GM18858 (cell line): ENCODE results near the gene KIAA0408.

Experiments used
- ATAC-seq: cut with Tn5 transposase; IDR thresholded peaks from one replicate; pipeline ENCODE4 v1.9.1; 2021; ENCODE audit not compliant: unreplicated experiment

The KIAA0408 gene

DNA sequence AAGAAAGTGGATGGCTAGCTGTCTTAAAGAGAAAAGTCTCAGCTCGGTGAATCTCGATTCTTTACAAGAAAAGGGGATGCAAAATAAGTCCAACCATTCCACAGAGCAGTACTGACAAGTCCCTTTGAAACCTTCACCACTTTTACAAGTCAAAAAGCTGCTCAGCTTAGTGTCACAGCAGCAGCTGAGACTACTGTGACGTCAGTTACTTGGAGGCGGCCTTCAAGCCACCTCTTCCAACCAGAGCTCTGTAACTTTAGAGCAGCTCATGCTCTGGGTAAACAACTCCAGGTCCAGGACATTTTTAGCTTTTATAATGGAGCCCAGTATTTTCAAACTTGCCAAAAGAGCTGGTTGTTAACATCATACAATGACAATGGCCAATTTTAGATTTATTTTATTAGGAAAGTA is at the start of gene KIAA0408:
TSS of gene KIAA0408 (minus strand) at position 159 of the 411 bp plus-strand sequence. CDS start 5,408 bp downstream, outside the sequence.
- ATAC-seq, result no peak

- no peak for ATAC-seq
Measured at GRCh38 chr6:127506894-127507293, 47.7 kb upstream of the KIAA0408 start.

DNA sequence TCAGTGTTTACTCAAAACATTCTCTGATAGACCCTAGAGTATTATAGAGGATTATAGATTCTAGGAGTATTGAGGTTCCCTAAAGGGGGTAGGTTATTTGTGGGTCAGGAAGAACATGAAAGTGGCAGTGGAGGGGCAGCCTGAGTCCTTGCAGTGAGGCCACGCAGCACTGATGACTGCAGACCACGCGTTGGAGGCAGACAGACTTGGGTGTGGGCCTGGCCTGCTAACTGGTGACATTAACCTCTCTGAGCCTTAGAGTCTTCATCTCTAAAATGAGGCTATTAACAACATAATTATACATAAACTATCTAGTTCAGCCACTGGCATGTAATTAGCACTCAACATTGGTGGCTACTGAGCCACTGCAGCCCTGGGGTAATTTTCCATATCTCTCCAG is 43.8 kb upstream of the KIAA0408 start:
- ATAC-seq, result no peak

GRCh38 chr6:127497410-127497809 is 38.2 kb upstream of the KIAA0408 start:
- ATAC-seq, result no peak

GRCh38 chr6:127496471-127496870 is 37.3 kb upstream of the KIAA0408 start:
- no peak for ATAC-seq

GRCh38 chr6:127494240-127494767 is 35.1 kb upstream of the KIAA0408 start:
- ATAC-seq, result no peak

GRCh38 chr6:127489248-127489647 is 30.1 kb upstream of the KIAA0408 start:
- ATAC-seq, result no peak

DNA sequence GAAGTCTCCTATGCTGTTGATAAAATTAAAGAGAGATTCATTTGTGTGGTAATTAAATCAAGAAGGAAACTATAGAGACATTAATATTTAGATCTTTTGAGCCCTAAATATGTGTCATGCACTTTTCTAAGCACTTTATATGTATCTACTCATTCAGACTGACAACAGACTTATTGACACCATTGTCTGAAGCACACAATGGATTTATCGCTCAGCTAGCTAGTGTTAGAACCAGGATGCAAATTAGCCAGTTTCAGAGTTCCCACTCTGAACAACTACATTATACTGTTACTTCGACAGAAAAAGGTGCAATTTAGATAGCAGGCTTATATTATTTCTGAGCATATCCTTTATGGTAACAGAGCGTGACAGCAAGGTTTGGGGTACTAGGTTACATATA is 27.7 kb upstream of the KIAA0408 start:
- ATAC-seq, result no peak

DNA sequence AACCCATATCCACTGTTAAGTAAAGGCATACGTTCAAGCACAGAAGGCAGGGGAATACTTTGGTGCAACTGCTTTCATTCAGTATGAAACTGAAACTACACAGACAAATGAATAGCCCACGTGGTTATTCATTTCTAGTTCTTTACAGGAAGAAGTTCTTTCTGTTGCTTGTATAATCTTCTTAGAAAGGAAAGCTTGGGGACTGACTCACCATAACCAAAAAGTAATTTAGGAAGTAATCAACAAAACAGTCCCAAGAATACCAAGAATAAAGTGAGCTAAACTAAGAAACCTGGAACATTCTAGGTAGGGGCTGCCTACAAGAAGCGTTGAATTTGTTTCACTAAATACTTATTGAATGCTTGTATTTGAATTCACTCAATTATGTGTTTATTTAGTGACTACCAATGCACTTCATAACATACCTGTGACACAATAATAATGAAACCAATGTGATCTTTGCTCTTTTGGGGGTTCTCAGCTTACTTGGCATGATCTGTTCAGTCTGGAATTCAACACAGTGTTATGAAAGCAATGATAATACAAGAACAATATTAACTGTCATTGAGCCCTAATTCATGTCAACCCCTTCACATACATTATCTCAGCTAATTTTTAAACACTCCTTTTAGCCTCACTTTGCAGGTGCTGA is 25.1 kb upstream of the KIAA0408 start:
- ATAC-seq, result peak; percentile 99

GRCh38 chr6:127483399-127484055 is 24.3 kb upstream of the KIAA0408 start:
- peak; percentile 11 for ATAC-seq

DNA sequence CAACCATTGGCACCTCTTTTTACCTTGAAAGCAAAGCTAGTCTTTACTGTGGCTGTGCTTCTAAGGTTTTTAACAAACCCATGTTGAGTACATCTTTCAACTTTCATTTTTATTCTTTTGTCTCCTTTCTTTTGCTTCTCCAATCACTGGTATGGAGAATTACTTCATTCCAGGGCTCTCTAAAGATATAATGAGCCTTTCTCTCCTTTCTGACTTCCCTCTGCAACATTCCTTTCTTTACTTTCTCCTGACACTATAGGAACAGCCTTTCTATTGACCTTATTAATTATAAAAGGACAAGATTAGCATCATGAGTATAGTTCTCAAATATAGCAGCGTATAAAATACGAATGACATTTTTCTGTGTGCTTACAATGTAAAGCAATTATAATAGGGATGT is 23.1 kb upstream of the KIAA0408 start:
- no peak for ATAC-seq

DNA sequence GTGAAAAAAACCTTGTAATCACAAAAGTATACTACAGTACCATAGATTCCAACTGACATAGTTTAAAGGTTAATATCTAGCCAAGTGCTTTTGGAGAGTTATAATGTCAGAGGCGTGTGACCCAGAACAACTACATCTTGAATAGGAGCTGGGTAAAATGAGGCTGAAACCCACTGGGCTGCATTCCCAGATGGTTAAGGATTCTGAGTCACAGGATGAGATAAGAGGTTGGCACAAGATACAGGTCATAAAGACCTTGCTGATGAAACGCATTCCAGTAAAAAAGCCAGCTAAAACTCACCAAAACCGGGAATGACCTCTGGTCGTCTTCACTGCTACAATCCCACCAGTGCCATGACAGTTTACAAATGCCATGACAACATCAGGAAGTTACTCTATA is 22.4 kb upstream of the KIAA0408 start:
- ATAC-seq, result no peak

DNA sequence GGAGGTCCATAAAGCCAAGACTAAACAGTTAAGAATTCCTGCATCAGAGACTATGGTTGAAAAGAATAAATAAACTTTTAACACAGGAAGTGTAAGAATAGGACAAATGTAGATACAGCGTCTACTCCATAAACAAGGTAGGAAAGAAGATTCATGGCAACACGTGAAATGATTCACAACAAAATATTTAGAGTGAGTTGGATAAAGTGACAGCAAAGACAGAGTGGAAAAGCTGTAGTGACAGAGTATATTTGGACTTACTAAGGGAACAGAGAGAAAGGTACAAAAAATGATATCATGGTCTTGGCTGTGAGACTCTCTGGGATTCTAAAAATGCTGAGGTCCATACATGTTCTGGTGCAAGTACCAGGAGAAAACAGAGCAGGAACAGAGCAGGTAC is 21.9 kb upstream of the KIAA0408 start:
- ATAC-seq, result no peak

DNA sequence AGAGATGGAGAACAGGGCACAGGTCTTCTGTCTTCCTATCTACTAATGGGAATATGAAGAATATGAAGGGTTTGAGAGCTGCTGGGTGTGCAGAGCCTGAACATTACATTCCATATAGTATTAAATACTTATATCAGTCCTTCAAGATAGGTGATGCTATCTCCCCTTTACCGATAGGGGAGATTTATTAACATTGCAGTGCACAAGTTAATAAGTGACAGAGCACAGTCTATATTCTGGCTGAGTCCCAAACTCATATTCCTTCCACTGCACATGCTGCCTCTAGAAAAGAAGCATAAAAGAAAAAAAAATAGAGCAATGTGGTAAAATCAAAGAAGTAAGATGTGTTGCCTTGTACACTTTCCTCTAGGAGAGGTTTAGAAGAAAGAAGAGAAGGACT is 18.5 kb upstream of the KIAA0408 start:
- ATAC-seq, result no peak

DNA sequence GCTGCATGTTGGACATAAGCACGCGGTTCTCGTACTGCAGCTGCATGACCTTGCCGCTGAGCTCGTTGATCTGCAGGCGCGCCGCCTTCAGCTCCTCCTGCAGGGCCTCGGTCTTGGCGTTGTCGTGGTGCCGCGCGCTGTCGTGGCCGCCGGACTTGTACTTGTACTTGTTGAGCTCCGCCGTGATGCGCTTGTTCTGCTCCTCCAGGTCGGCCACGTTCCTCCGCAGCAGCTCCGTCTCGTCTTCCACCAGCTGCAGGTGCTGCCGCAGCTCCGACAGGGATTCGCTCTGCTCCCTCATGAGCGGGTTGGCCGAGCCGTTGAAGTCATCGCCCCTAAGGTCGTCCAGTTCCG is 16.6 kb upstream of the KIAA0408 start:
- ATAC-seq, result no peak

DNA sequence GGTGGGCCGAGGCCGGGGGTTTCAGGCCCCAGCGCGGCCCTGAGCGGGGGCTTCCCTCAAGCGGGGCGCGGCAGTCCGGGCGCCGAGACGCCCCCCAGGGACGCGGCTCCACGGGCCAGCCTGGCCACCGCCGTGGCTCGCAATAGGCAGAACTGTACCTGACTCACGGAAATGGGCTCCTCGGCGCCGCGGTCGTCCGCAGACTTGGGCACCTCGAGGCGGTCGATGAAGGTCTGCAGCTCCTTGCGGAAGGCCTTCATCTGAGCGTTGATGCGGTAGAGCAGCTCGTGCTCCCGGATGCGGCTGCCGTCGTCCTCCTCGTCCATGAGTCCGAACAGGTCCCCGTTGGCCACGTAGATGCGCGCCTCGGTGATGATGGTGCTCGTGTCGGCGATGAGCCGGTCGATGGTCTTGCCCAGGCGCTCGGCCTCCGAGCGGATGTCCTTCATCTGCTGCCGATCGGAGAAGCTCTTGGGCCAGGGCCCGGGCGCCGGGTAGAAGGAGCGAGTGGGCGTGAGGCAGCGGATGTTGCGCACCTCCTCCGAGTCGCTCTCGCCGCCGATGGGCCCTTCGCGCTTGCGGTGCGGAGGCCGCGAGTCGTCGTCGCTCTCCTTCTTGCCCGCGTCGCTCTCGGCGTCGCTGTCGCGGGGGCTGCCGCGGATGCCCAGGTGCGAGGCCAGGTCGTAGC is 16.1 kb upstream of the KIAA0408 start:
- ATAC-seq, result no peak

DNA sequence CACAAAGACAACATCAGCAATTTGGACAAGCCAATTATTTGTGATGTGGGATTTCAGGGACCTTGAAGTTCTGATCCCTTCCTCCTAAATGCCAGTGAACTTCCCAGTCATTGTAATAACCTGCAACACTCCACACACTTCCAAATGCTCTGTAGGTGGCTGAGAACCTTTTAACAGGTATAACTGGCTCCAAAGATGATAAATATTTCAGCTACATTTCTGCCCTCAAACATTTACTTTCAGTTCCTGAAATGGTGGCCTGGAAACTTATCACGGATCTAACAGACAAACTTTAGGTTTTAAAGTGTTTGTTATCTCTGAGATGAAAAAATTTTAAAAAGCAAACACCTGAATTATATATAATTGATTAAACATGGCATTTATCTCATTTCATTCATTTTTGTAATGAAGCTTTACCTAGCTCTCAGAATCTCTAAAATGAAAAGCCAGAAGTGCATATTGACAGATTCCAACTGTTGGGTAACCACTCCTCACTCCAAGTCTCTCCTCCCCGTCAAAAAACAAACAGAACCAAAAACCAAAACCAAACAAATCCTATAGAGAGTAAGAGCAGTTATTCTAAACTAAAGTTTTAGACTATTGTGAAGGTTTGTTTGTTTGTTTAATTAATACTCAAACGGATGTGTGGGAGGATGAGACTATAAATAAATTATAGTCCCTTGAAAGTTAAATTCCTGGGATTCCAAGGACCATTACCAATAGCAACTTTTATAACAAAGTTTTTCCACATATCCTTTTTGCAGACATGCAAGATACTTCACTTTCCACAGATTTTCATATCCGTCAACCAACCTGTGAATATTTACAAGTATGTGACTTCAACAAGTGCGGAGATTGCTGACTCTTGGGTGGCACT is 12.4 kb upstream of the KIAA0408 start:
- ATAC-seq, result peak; percentile 62

DNA sequence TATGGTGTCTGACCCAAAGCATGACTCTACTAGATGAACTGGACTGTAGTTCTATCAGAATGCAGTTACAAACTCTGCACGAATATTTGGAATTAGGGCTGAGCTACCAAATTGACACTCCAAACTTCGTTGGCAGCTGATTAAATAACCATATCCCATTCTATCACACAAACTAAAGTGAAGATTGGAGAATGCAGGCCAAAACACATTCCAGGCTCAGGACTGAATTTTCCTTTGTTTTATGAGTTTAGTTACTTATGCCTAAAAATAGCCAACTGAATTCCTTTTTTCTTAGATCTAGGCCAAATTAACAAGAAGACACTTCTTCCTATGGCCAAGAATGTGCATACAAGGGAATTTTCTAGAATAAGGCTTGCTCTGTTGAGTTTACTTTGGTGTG is 9.7 kb upstream of the KIAA0408 start:
- ATAC-seq, result no peak

GRCh38 chr6:127466416-127466815 is 7.2 kb upstream of the KIAA0408 start:
- no peak for ATAC-seq

- peak; percentile 92 for ATAC-seq
Measured at GRCh38 chr6:127464881-127465459, 5.8 kb upstream of the KIAA0408 start.
